ENCODE data around the gene CUL2.
A peak's percentile ranks its signal among the peaks of the same experiment; 100 is the strongest.

Gene CUL2

GRCh38 chr10:35006836-35007235 lies 83.3 kb downstream of the CUL2 start:
- Histone ChIP-seq H3K27ac (ENCODE audit: poor library complexity, severe bottlenecking) (peak overlapping the region; percentile 98), H3K27me3 (ENCODE audit: insufficient read depth, poor library complexity, severe bottlenecking) (no peaks in the 10 kb centered on the region), H3K4me3 (ENCODE audit: severe bottlenecking) (no peak overlapping the region), H3K36me3 (ENCODE audit: low read depth) (peaks cover 29% of the 10 kb centered on the region), H3K4me1 (ENCODE audit: insufficient read depth, poor library complexity, severe bottlenecking) (peaks cover 36% of the 10 kb centered on the region), H3K9me3 (ENCODE audit: severe bottlenecking) (no peaks in the 10 kb centered on the region)
- DNase-seq (ENCODE audit: low spot score) (no peak), ATAC-seq (ENCODE audit: low read depth) (no peak)
- TF ChIP-seq, protein P1, sequence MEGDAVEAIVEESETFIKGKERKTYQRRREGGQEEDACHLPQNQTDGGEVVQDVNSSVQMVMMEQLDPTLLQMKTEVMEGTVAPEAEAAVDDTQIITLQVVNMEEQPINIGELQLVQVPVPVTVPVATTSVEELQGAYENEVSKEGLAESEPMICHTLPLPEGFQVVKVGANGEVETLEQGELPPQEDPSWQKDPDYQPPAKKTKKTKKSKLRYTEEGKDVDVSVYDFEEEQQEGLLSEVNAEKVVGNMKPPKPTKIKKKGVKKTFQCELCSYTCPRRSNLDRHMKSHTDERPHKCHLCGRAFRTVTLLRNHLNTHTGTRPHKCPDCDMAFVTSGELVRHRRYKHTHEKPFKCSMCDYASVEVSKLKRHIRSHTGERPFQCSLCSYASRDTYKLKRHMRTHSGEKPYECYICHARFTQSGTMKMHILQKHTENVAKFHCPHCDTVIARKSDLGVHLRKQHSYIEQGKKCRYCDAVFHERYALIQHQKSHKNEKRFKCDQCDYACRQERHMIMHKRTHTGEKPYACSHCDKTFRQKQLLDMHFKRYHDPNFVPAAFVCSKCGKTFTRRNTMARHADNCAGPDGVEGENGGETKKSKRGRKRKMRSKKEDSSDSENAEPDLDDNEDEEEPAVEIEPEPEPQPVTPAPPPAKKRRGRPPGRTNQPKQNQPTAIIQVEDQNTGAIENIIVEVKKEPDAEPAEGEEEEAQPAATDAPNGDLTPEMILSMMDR (IDR thresholded peaks at IDR 0.05; ENCODE audit: poor library complexity, severe bottlenecking), result no peak

DNA sequence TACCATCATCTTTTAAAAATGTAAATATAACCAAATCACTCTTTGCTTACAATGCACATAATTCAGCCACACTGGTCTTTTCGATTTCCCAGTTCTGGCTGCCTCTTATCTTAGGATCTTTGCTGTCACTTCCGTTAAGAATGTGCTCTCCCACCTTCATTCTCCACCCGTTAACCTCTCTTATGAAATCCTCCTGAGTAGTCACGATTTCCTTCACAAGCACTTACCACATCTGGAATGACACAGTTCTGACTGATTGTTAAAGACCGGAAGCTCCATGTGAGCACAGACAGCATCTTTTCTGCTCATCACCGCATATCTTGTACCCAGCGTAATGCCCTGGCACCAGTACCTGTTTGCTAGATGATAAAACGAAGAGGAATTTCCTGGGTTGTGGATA lies 84.3 kb downstream of the CUL2 start:
- peaks cover 33% of the 10 kb centered on the region for H3K4me1 ChIP-seq (ENCODE audit: insufficient read depth, poor library complexity, severe bottlenecking)
- H3K27ac ChIP-seq (ENCODE audit: poor library complexity, severe bottlenecking), result peak overlapping the region; percentile 98
- DNase-seq (ENCODE audit: low spot score), result peak; percentile 88

GRCh38 chr10:35004651-35005050 lies 85.5 kb downstream of the CUL2 start:
- H3K27ac ChIP-seq (ENCODE audit: poor library complexity, severe bottlenecking), result peak overlapping the region; percentile 98
- ATAC-seq (ENCODE audit: low read depth) (no peak), DNase-seq (ENCODE audit: low spot score) (no peak)
- no peaks in the 10 kb centered on the region for H3K9me3 ChIP-seq (ENCODE audit: severe bottlenecking)
- no peak overlapping the region for H3K4me3 ChIP-seq (ENCODE audit: severe bottlenecking)
- TF ChIP-seq, protein P1 (IDR thresholded peaks at IDR 0.05; ENCODE audit: poor library complexity, severe bottlenecking), result no peak
- H3K4me1 ChIP-seq (ENCODE audit: insufficient read depth, poor library complexity, severe bottlenecking), result peaks cover 33% of the 10 kb centered on the region
- peaks cover 10% of the 10 kb centered on the region for H3K36me3 ChIP-seq (ENCODE audit: low read depth)
- H3K27me3 ChIP-seq (ENCODE audit: insufficient read depth, poor library complexity, severe bottlenecking), result no peaks in the 10 kb centered on the region

More for the DNA sequence above, 84.3 kb downstream of the CUL2 start:
- TF ChIP-seq, protein P1 (IDR thresholded peaks at IDR 0.05; ENCODE audit: poor library complexity, severe bottlenecking), result no peak
- peak; percentile 95 for ATAC-seq (ENCODE audit: low read depth)
- Histone ChIP-seq H3K36me3 (ENCODE audit: low read depth) (peaks cover 21% of the 10 kb centered on the region), H3K27me3 (ENCODE audit: insufficient read depth, poor library complexity, severe bottlenecking) (no peaks in the 10 kb centered on the region), H3K9me3 (ENCODE audit: severe bottlenecking) (no peaks in the 10 kb centered on the region), H3K4me3 (ENCODE audit: severe bottlenecking) (no peak overlapping the region)

DNA sequence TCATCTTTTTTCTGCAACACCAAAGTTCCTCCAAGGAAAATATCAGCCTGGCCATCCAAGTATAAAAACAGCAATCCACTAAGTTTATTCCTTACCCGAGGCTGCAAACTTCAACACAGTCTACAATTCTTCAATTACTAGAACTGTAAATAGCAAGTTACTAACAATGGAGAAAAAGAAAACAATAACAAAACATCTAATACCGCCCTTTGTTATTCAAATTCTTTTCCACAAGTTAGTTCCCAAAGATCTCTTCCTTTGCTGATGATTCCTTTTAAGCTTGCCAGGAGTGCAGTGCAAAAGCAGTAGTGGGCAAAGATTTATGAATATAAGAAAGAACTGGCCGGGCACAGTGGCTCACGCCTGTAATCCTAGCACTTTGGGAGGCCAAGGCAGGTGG lies 86.2 kb downstream of the CUL2 start:
- peaks cover 6% of the 10 kb centered on the region; the same call in 1 of the 2 replicates for H3K36me3 ChIP-seq (ENCODE audit: low read depth)
- DNase-seq (ENCODE audit: low spot score) (no peak), ATAC-seq (ENCODE audit: low read depth) (no peak)
- peak overlapping the region; percentile 98 for H3K27ac ChIP-seq (ENCODE audit: poor library complexity, severe bottlenecking)
- H3K27me3 ChIP-seq (ENCODE audit: insufficient read depth, poor library complexity, severe bottlenecking), result no peaks in the 10 kb centered on the region
- H3K4me3 ChIP-seq (ENCODE audit: severe bottlenecking), result no peak overlapping the region
- TF ChIP-seq, protein P1 (IDR thresholded peaks at IDR 0.05; ENCODE audit: poor library complexity, severe bottlenecking), result no peak
- no peaks in the 10 kb centered on the region for H3K9me3 ChIP-seq (ENCODE audit: severe bottlenecking)
- H3K4me1 ChIP-seq (ENCODE audit: insufficient read depth, poor library complexity, severe bottlenecking), result peaks cover 33% of the 10 kb centered on the region

DNA sequence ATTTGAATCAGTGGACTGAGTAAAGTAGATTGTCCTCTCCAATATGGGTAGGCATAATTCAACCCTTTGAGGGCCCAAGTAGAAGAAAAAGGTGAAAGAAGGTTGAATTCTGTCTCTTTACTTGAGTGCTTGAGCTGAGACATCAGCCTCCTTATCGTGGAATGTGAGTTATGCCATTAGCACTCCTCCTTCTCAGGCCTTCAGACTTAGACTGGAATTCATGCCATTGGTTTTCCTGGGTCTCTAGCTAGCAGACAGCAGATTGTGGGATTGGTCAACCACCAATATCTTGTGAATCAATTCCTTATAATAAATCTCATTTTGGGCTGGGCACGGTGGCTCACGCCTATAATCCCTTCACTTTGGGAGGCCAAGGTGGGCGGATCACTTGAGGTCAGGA lies 89.2 kb downstream of the CUL2 start:
- Histone ChIP-seq H3K4me3 (ENCODE audit: severe bottlenecking) (no peak overlapping the region), H3K27me3 (ENCODE audit: insufficient read depth, poor library complexity, severe bottlenecking) (no peaks in the 10 kb centered on the region), H3K4me1 (ENCODE audit: insufficient read depth, poor library complexity, severe bottlenecking) (peaks cover 17% of the 10 kb centered on the region), H3K36me3 (ENCODE audit: low read depth) (no peaks in the 10 kb centered on the region), H3K9me3 (ENCODE audit: severe bottlenecking) (no peaks in the 10 kb centered on the region), H3K27ac (ENCODE audit: poor library complexity, severe bottlenecking) (no peak overlapping the region)
- DNase-seq (ENCODE audit: low spot score), result no peak
- TF ChIP-seq, protein P1 (IDR thresholded peaks at IDR 0.05; ENCODE audit: poor library complexity, severe bottlenecking), result no peak
- ATAC-seq (ENCODE audit: low read depth), result no peak
